HepG2 (cell line): ENCODE results near the gene RPLP2. TPM values are rescaled to one million over a fixed set of nuclear protein-coding genes. Genes with fewer than 3 reads are reported as not detected.

Experiments
- ATF7 ChIP-seq, 2 experiments: fragments of 450-650 bp in 1 of 2; sonication (generic) in 1 of 2; formaldehyde crosslinking in 1 of 2; IDR thresholded peaks; 2 replicates each; pipeline versions ENCODE4 v1.4.0 to v1.6.1; 2016 to 2020; ENCODE audit warnings: antibody characterized with exemption in 1 of 2, mild to moderate bottlenecking in 1 of 2, missing genetic modification reagents in 1 of 2
- CENPX ChIP-seq: sonication (generic); formaldehyde crosslinking; IDR thresholded peaks from 2 replicates; pipeline ENCODE4 v1.9.0; 2021; ENCODE audit warnings: mild to moderate bottlenecking, missing genetic modification reagents, moderate library complexity
- CSRNP2 ChIP-seq: sonication (generic); formaldehyde crosslinking; conservative IDR thresholded peaks from 2 replicates; pipeline ENCODE4 v1.8.0; 2022; ENCODE audit warnings: low read depth, missing genetic modification reagents
- FOSL2 ChIP-seq: sonication (generic); formaldehyde crosslinking; IDR thresholded peaks from 2 replicates; pipeline ENCODE4 v1.4.0; 2020; ENCODE audit warnings: missing genetic modification reagents
- HMGXB3 ChIP-seq: sonication (generic); formaldehyde crosslinking; IDR thresholded peaks from 2 replicates; pipeline ENCODE4 v1.4.0; 2020; ENCODE audit warnings: missing genetic modification reagents, borderline replicate concordance
- JARID2 ChIP-seq: sonication (generic); formaldehyde crosslinking; IDR thresholded peaks from 2 replicates; pipeline ENCODE4 v1.8.1; 2023; ENCODE audit warnings: missing genetic modification reagents, inconsistent platforms; ENCODE audit not compliant: insufficient replicate concordance
- MBNL3 ChIP-seq: fragments of 250-450 bp; sonication (Bioruptor Pico); conservative IDR thresholded peaks from 2 replicates; pipeline ENCODE4 v1.8.0; 2022; ENCODE audit warnings: mild to moderate bottlenecking, inconsistent platforms
- MTF1 ChIP-seq: sonication (generic); formaldehyde crosslinking; IDR thresholded peaks from 2 replicates; pipeline ENCODE4 v1.5.0; 2020; ENCODE audit warnings: missing genetic modification reagents
- NR2F6 ChIP-seq, 2 experiments: IDR thresholded peaks; 2 replicates each; pipeline ENCODE4 v1.6.1; 2016; ENCODE audit warnings: antibody characterized with exemption in 1 of 2, mild to moderate bottlenecking in 1 of 2
- RBFOX2 ChIP-seq: fragments of 200-400 bp; formaldehyde crosslinking; IDR thresholded peaks from 2 replicates; pipeline ENCODE4 v1.6.1; 2017; ENCODE audit warnings: low read depth, mild to moderate bottlenecking, low read length
- SKI ChIP-seq: fragments of 450-650 bp; IDR thresholded peaks from one replicate; pipeline ENCODE4 v1.6.1; 2018; ENCODE audit warnings: mild to moderate bottlenecking; ENCODE audit not compliant: partially characterized antibody
- TBP ChIP-seq: sonication (generic); formaldehyde crosslinking; IDR thresholded peaks from 2 replicates; pipeline ENCODE4 v1.5.0; 2020; ENCODE audit warnings: missing genetic modification reagents
- TBX2 ChIP-seq: sonication (generic); formaldehyde crosslinking; IDR thresholded peaks from 2 replicates; pipeline ENCODE4 v1.5.0; 2020; ENCODE audit warnings: missing genetic modification reagents, mild to moderate bottlenecking, borderline replicate concordance
- TOE1 ChIP-seq: sonication (generic); formaldehyde crosslinking; IDR thresholded peaks from 2 replicates; pipeline ENCODE4 v1.4.0; 2020; ENCODE audit warnings: mild to moderate bottlenecking, missing genetic modification reagents
- TOPORS ChIP-seq: sonication (generic); formaldehyde crosslinking; IDR thresholded peaks from 2 replicates; pipeline ENCODE4 v1.8.0; 2023; ENCODE audit warnings: mild to moderate bottlenecking, missing genetic modification reagents
- ZFP82 ChIP-seq: sonication (generic); formaldehyde crosslinking; IDR thresholded peaks from 2 replicates; pipeline ENCODE4 v1.5.1; 2020; ENCODE audit warnings: mild to moderate bottlenecking, missing genetic modification reagents, borderline replicate concordance
- ZNF232 ChIP-seq: sonication (generic); formaldehyde crosslinking; IDR thresholded peaks from 2 replicates; pipeline ENCODE4 v1.4.0; 2020; ENCODE audit warnings: missing genetic modification reagents, borderline replicate concordance
- ZNF530 ChIP-seq: sonication (generic); formaldehyde crosslinking; IDR thresholded peaks from 2 replicates; pipeline ENCODE4 v1.5.0; 2020; ENCODE audit warnings: low read depth, mild to moderate bottlenecking, missing genetic modification reagents
- ZNF598 ChIP-seq: sonication (generic); formaldehyde crosslinking; IDR thresholded peaks from 2 replicates; pipeline ENCODE4 v1.5.1; 2020; ENCODE audit warnings: mild to moderate bottlenecking, missing genetic modification reagents, borderline replicate concordance
- ZNF703 ChIP-seq: sonication (generic); formaldehyde crosslinking; IDR thresholded peaks from 2 replicates; pipeline ENCODE4 v1.5.1; 2020; ENCODE audit warnings: missing genetic modification reagents, mild to moderate bottlenecking, moderate library complexity, borderline replicate concordance
- polyA plus RNA-seq, 8 experiments: library from polyadenylated mRNA; depleted of rRNA in 3 of 8; stranded (reverse) in 7 of 8; unstranded in 1 of 8; fragments of >200 nt; fragmentation: Illumina TruSeq in 4 of 8; extraction: Trizol in 4 of 8; gene quantifications; 2 replicates each; pipeline versions ENCODE4 v1.2.1 to v1.2.3, GENCODE V29; 2011 to 2016; ENCODE audit warnings: low read depth in 4 of 8, missing spikeins in 1 of 8, mixed read lengths in 1 of 8; ENCODE audit not compliant: insufficient read depth in 1 of 8
- total RNA-seq, 5 experiments: library from RNA; depleted of rRNA; stranded (reverse); fragments of >200 nt; fragmentation: Illumina TruSeq; extraction: Trizol; gene quantifications; 2 replicates each; pipeline ENCODE4 v1.2.3, GENCODE V29; 2016; ENCODE audit warnings: low read depth in 1 of 5
- TF ChIP-seq, protein P1 (sequence below): IDR thresholded peaks from 2 replicates; pipeline ENCODE4 v1.6.1; 2016; ENCODE audit warnings: low read depth

Gene RPLP2
- total and polyA plus RNA-seq, 2 of the 13 experiments (the other 11 are each of a cell fraction or from before 2014, with no cell fraction given) = 978 to 2,106 TPM

- TF ChIP-seq, protein P1, sequence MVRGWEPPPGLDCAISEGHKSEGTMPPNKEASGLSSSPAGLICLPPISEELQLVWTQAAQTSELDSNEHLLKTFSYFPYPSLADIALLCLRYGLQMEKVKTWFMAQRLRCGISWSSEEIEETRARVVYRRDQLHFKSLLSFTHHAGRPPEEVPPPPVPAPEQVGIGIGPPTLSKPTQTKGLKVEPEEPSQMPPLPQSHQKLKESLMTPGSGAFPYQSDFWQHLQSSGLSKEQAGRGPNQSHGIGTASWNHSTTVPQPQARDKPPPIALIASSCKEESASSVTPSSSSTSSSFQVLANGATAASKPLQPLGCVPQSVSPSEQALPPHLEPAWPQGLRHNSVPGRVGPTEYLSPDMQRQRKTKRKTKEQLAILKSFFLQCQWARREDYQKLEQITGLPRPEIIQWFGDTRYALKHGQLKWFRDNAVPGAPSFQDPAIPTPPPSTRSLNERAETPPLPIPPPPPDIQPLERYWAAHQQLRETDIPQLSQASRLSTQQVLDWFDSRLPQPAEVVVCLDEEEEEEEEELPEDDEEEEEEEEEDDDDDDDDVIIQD (CRISPR knock-in tag) = no peak
- TF ChIP-seq ZFP82 (no peak), MTF1 (CRISPR knock-in tag) (0 out of 2 replicates have a peak, but pooled peaks have one; percentile 33), NR2F6 (IDR thresholded peaks at IDR 0.05) (no peak), NR2F6 (CRISPR knock-in tag; IDR thresholded peaks at IDR 0.05) (no peak), TBX2 (CRISPR knock-in tag) (no peak; the same call in 1 of the 2 replicates), MBNL3 (no peak), ZNF232 (CRISPR knock-in tag) (no peak), FOSL2 (no peak), CSRNP2 (CRISPR knock-in tag) (no peak), ZNF530 (CRISPR knock-in tag) (no peak), JARID2 (CRISPR knock-in tag) (no peak), TOE1 (CRISPR knock-in tag) (no peak), RBFOX2 (peak; percentile 72), TBP (CRISPR knock-in tag) (no peak), TOPORS (CRISPR knock-in tag) (no peak), CENPX (CRISPR knock-in tag) (no peak), SKI (no peak), ZNF598 (CRISPR knock-in tag) (no peak), ZNF703 (CRISPR knock-in tag) (no peak), ATF7 (IDR thresholded peaks at IDR 0.05) (no peak), ATF7 (CRISPR knock-in tag; IDR thresholded peaks at IDR 0.05) (no peak), HMGXB3 (CRISPR knock-in tag) (no peak)
Measured at GRCh38 chr11:830295-831117, 20.7 kb downstream of the RPLP2 start (continued).
